Ovary (tissue), 3 donors: ENCODE data around the gene KCTD13.

Experiments
- EP300 ChIP-seq: sonication (generic); formaldehyde crosslinking; IDR thresholded peaks from one replicate; pipeline ENCODE4 v1.6.1; 2017; ENCODE audit warnings: antibody characterized with exemption
- POLR2A ChIP-seq: fragments of 450-650 bp; IDR thresholded peaks from one replicate; pipeline ENCODE4 v1.6.1; 2017; ENCODE audit warnings: antibody characterized with exemption, mild to moderate bottlenecking, moderate library complexity
- TF ChIP-seq, protein P1 (sequence below), 3 donors: fragments of 450-650 bp in 2 of 3; fragments of 200-600 bp in 1 of 3; IDR thresholded peaks; one replicate each; pipeline versions ENCODE4 v1.5.1 to v1.8.0; 2016 to 2022; ENCODE audit warnings: antibody characterized with exemption in 3 of 3, mild to moderate bottlenecking in 1 of 3
- donor health status: DM: no; HTN: no; CAD: no.

DNA sequence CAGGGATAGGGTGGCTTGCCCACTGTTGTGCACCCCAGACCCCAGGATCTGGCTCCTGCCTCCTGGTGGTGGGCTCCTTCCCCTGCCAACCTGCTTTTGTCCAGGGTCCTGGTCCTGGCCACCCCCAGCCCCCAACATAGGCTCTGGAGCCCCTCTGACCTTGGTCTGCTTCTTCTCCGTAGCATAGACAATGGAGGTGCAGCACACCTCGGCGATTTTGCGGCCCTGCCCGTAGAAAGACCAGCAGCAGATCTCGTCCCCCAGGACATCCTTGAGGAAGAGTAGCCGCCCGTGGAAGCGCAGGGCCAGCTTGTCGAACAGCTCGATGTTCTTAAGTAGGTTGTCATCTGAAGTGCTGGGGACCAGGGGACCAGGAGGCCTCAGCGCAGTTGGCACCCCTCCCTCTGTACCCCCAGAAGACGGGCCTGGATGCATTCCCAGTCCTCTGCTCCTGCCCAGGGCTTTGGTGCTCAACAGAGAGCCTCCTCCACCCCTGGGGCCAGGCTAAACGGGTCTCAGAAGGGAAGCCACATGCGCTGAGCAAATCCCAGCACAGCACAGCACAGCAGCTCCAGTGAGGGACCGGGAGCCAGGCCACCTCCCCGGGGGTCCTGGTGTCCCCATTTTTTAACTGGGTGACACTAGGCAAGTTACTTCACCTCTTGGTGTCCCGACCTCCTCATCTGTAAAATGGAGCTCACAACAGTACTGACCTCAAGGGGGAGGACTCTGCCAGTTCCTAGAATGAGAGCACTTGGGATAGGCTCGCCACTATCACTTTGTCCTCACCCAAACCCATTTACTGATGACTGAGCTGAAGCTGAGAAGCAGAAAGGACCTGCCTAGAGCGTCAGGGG is 15.0 kb downstream of the KCTD13 start:
- TF ChIP-seq, protein P1, sequence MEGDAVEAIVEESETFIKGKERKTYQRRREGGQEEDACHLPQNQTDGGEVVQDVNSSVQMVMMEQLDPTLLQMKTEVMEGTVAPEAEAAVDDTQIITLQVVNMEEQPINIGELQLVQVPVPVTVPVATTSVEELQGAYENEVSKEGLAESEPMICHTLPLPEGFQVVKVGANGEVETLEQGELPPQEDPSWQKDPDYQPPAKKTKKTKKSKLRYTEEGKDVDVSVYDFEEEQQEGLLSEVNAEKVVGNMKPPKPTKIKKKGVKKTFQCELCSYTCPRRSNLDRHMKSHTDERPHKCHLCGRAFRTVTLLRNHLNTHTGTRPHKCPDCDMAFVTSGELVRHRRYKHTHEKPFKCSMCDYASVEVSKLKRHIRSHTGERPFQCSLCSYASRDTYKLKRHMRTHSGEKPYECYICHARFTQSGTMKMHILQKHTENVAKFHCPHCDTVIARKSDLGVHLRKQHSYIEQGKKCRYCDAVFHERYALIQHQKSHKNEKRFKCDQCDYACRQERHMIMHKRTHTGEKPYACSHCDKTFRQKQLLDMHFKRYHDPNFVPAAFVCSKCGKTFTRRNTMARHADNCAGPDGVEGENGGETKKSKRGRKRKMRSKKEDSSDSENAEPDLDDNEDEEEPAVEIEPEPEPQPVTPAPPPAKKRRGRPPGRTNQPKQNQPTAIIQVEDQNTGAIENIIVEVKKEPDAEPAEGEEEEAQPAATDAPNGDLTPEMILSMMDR (IDR thresholded peaks at IDR 0.05) = no peak
- no peak for TF ChIP-seq POLR2A
- no peak for TF ChIP-seq EP300
